Peyer's patch (tissue), 4 donors: ENCODE data around the gene PARD3B. TPM values are rescaled to one million over a fixed set of nuclear protein-coding genes. Genes with fewer than 3 reads are reported as not detected.

Experiments
- DNase-seq, 3 donors: peaks; one replicate each; pipeline ENCODE4 v3.0.0-alpha.2; 2017 to 2019
- H3K27ac ChIP-seq, 4 donors: fragments of 200-600 bp; sonication (generic); one replicate each; pipeline ENCODE4 v1.5.1; 2016 to 2019
- H3K27me3 ChIP-seq, 2 donors: fragments of 200-600 bp; sonication (generic); one replicate each; pipeline ENCODE4 v1.5.1; 2019
- H3K36me3 ChIP-seq, 3 donors: fragments of 200-600 bp; sonication (generic); one replicate each; pipeline ENCODE4 v1.5.1; 2016 to 2019
- H3K4me1 ChIP-seq, 4 donors: fragments of 200-600 bp; sonication (generic); one replicate each; pipeline ENCODE4 v1.5.1; 2016 to 2019
- H3K4me3 ChIP-seq, 4 donors: fragments of 200-600 bp; sonication (generic); 1 replicate in 3 of 4; 2 replicates in 1 of 4; pipeline ENCODE4 v1.5.1; 2016 to 2019; ENCODE audit warnings: mild to moderate bottlenecking in 1 of 4
- H3K9me3 ChIP-seq, 4 donors: fragments of 200-600 bp; sonication (generic); one replicate each; pipeline ENCODE4 v1.5.1; 2016 to 2019; ENCODE audit warnings: mild to moderate bottlenecking in 1 of 4
- CTCF ChIP-seq, 6 experiments: fragments of 450-650 bp in 4 of 6; fragments of 200-600 bp in 2 of 6; sonication (generic) in 1 of 6; IDR thresholded peaks; one replicate each; pipeline ENCODE4 v1.5.1; 2017 to 2019; ENCODE audit warnings: antibody characterized with exemption in 6 of 6, mild to moderate bottlenecking in 3 of 6, moderate library complexity in 1 of 6
- POLR2A ChIP-seq, 2 donors: fragments of 450-650 bp; IDR thresholded peaks; one replicate each; pipeline ENCODE4 v1.5.1; 2017; ENCODE audit warnings: antibody characterized with exemption in 2 of 2, mild to moderate bottlenecking in 2 of 2, moderate library complexity in 2 of 2
- total RNA-seq, 4 donors: library from RNA; depleted of rRNA; stranded (reverse); fragments of >200 nt; gene quantifications; one replicate each; pipeline ENCODE4 v1.1.0, GENCODE V29; 2016

PARD3B gene
- total RNA-seq, 4 donors from 2014 or later: 19.6 to 52.0 (median 40.6) TPM

- Histone ChIP-seq H3K4me1 (no peaks in the 10 kb centered on the region), H3K27ac (no peak overlapping the region), H3K36me3 (no peaks in the 10 kb centered on the region), H3K27me3 (no peaks in the 10 kb centered on the region), H3K9me3 (no peaks in the 10 kb centered on the region), H3K4me3 (no peak overlapping the region)
- DNase-seq: no peak
- TF ChIP-seq POLR2A (IDR thresholded peaks at IDR 0.05): no peak
Measured at GRCh38 chr2:204753841-204754240, 208.6 kb downstream of the PARD3B start.

- no peaks in the 10 kb centered on the region for H3K36me3 ChIP-seq
- TF ChIP-seq POLR2A (IDR thresholded peaks at IDR 0.05) (no peak), CTCF (IDR thresholded peaks at IDR 0.05) (no peak)
- no peaks in the 10 kb centered on the region for H3K9me3 ChIP-seq
- no peaks in the 10 kb centered on the region for H3K4me1 ChIP-seq
- H3K27me3 ChIP-seq: no peaks in the 10 kb centered on the region
- H3K27ac ChIP-seq: no peak overlapping the region
- no peak overlapping the region for H3K4me3 ChIP-seq
- DNase-seq: no peak
Measured at GRCh38 chr2:204754898-204755297, 209.6 kb downstream of the PARD3B start.

GRCh38 chr2:204763974-204764703 lies 218.9 kb downstream of the PARD3B start:
- TF ChIP-seq CTCF (IDR thresholded peaks at IDR 0.05): no peak
- Histone ChIP-seq H3K4me3 (no peak overlapping the region), H3K27ac (no peak overlapping the region), H3K9me3 (peaks cover 0 to 7% (median 2%) of the 10 kb centered on the region in 4 donors), H3K4me1 (no peaks in the 10 kb centered on the region), H3K27me3 (no peaks in the 10 kb centered on the region), H3K36me3 (no peaks in the 10 kb centered on the region)
- DNase-seq: no peak

GRCh38 chr2:204770735-204771134 lies 225.5 kb downstream of the PARD3B start:
- no peak overlapping the region for H3K27ac ChIP-seq
- H3K4me3 ChIP-seq: no peak overlapping the region
- H3K36me3 ChIP-seq: no peaks in the 10 kb centered on the region
- no peaks in the 10 kb centered on the region for H3K9me3 ChIP-seq
- no peaks in the 10 kb centered on the region for H3K4me1 ChIP-seq
- DNase-seq: no peak
- no peaks in the 10 kb centered on the region for H3K27me3 ChIP-seq
- TF ChIP-seq POLR2A (IDR thresholded peaks at IDR 0.05): no peak
- TF ChIP-seq CTCF (IDR thresholded peaks at IDR 0.05): no peak

GRCh38 chr2:204771721-204772120 lies 226.4 kb downstream of the PARD3B start:
- H3K4me3 ChIP-seq: no peak overlapping the region
- TF ChIP-seq POLR2A (IDR thresholded peaks at IDR 0.05) (no peak), CTCF (IDR thresholded peaks at IDR 0.05) (no peak)

GRCh38 chr2:204772546-204772945 lies 227.3 kb downstream of the PARD3B start:
- TF ChIP-seq CTCF (IDR thresholded peaks at IDR 0.05) (no peak), POLR2A (IDR thresholded peaks at IDR 0.05) (no peak)
- H3K4me3 ChIP-seq: no peak overlapping the region
- H3K9me3 ChIP-seq: no peaks in the 10 kb centered on the region
- no peaks in the 10 kb centered on the region for H3K4me1 ChIP-seq
- no peak for DNase-seq
- H3K27me3 ChIP-seq: no peaks in the 10 kb centered on the region
- H3K36me3 ChIP-seq: no peaks in the 10 kb centered on the region
- no peak overlapping the region for H3K27ac ChIP-seq

More at GRCh38 chr2:204771721-204772120, 226.4 kb downstream of the PARD3B start:
- H3K27ac ChIP-seq: no peak overlapping the region
- H3K4me1 ChIP-seq: no peaks in the 10 kb centered on the region
- no peaks in the 10 kb centered on the region for H3K9me3 ChIP-seq
- H3K36me3 ChIP-seq: no peaks in the 10 kb centered on the region
- no peak for DNase-seq
- H3K27me3 ChIP-seq: no peaks in the 10 kb centered on the region
